Hepatocyte (in vitro differentiated cells): ENCODE results near the gene KIRREL3. TPM values are rescaled to one million over a fixed set of nuclear protein-coding genes. Genes with fewer than 3 reads are reported as not detected.

Experiments
- DNase-seq: peaks from one replicate; pipeline ENCODE4 v3.0.0-alpha.2; 2016; ENCODE audit warnings: low spot score
- H2AFZ ChIP-seq: fragments of 200-600 bp; sonication (generic); 2 replicates; pipeline ENCODE4 v1.6.0; 2016; ENCODE audit warnings: antibody characterized with exemption, mild to moderate bottlenecking
- H3K27ac ChIP-seq: fragments of 200-600 bp; sonication (generic); 2 replicates; pipeline ENCODE4 v1.5.1; 2016; ENCODE audit warnings: mild to moderate bottlenecking
- H3K27me3 ChIP-seq: fragments of 200-600 bp; sonication (generic); 2 replicates; pipeline ENCODE4 v1.6.1; 2016
- H3K36me3 ChIP-seq: fragments of 200-600 bp; sonication (generic); replicated peaks from 2 replicates; pipeline ENCODE4 v1.5.1; 2016; ENCODE audit warnings: low read depth; ENCODE audit not compliant: insufficient read depth
- H3K4me1 ChIP-seq: fragments of 200-600 bp; sonication (generic); 2 replicates; pipeline ENCODE4 v1.5.1; 2016; ENCODE audit warnings: mild to moderate bottlenecking, moderate library complexity; ENCODE audit not compliant: insufficient read depth
- H3K4me2 ChIP-seq: fragments of 200-600 bp; sonication (generic); 2 replicates; pipeline ENCODE4 v1.6.0; 2016
- H3K4me3 ChIP-seq: fragments of 200-600 bp; sonication (generic); 2 replicates; pipeline ENCODE4 v1.5.1; 2016; ENCODE audit warnings: mild to moderate bottlenecking
- H3K79me2 ChIP-seq: fragments of 200-600 bp; sonication (generic); 2 replicates; pipeline ENCODE4 v1.6.0; 2017; ENCODE audit warnings: mild to moderate bottlenecking
- H3K9me2 ChIP-seq: fragments of 200-600 bp; sonication (generic); replicated peaks from 2 replicates; pipeline ENCODE4 v1.6.0; 2017; ENCODE audit warnings: mild to moderate bottlenecking; ENCODE audit not compliant: insufficient read depth
- H3K9me3 ChIP-seq: fragments of 200-600 bp; sonication (generic); 2 replicates; pipeline ENCODE4 v1.5.1; 2016; ENCODE audit warnings: low read depth, mild to moderate bottlenecking
- H4K20me1 ChIP-seq: fragments of 200-600 bp; sonication (generic); 2 replicates; pipeline ENCODE4 v1.6.0; 2016; ENCODE audit warnings: mild to moderate bottlenecking; ENCODE audit not compliant: insufficient read depth, poor library complexity, severe bottlenecking
- EZH2 ChIP-seq: fragments of 200-600 bp; sonication (generic); IDR thresholded peaks from 2 replicates; pipeline ENCODE4 v1.6.1; 2016; ENCODE audit warnings: antibody characterized with exemption, mild to moderate bottlenecking, borderline replicate concordance
- EZH2phosphoT487 ChIP-seq: fragments of 200-600 bp; sonication (generic); IDR thresholded peaks from one replicate; pipeline ENCODE4 v1.6.1; 2018; ENCODE audit warnings: antibody characterized with exemption, mild to moderate bottlenecking, low read depth, moderate library complexity; ENCODE audit not compliant: unreplicated experiment, severe bottlenecking
- WGBS: methylation state at CpG from one replicate; pipeline ENCODE4 v1.1.6; 2016; ENCODE audit warnings: low lambda C conversion rate; ENCODE audit errors: missing lambda C conversion rate; 5-methylcytosine and 5-hydroxymethylcytosine counted together
- polyA plus RNA-seq: library from polyadenylated mRNA; unstranded; fragments of >200 nt; fragmentation: Nextera tagmentation; extraction: Ambion mirVana; gene quantifications from 2 replicates; pipeline ENCODE4 v1.2.1, GENCODE V29; 2016
- total RNA-seq: library from RNA; depleted of rRNA; stranded (reverse); fragments of >200 nt; gene quantifications from 2 replicates; pipeline ENCODE4 v1.2.3, GENCODE V29; 2014
- TF ChIP-seq, protein P1 (sequence below): fragments of 200-600 bp; sonication (generic); IDR thresholded peaks from 2 replicates; pipeline ENCODE4 v1.5.1; 2016; ENCODE audit warnings: antibody characterized with exemption, mild to moderate bottlenecking; ENCODE audit not compliant: poor library complexity

Gene KIRREL3
- total and polyA plus RNA-seq, 2 experiments from 2014 or later, result 0.33 to 0.86 TPM

DNA sequence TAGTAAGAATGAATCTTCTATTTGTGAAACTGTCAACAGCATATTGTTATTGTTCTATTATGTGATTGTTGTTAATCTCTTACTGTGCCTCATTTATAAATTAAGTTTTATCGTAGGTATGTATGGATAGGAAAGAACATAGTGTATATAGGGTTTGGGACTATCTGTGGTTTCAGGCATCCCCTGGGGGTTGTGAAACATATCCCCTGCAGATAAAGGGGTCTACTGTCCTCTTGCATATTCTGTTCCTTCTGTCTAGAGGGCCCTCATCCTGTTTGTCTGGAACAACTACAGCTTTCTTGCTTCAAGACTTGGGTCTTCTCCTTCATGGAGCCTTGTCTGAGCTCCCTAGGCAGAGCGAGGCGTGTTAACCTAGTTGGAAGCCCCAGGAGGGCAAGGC, 159.6 kb downstream of the KIRREL3 start:
- Histone ChIP-seq H3K36me3 (no peaks in the 10 kb centered on the region), H3K27ac (no peak overlapping the region), H4K20me1 (no peaks in the 10 kb centered on the region), H3K9me3 (no peaks in the 10 kb centered on the region), H3K79me2 (no peaks in the 10 kb centered on the region), H3K4me1 (no peaks in the 10 kb centered on the region), H3K4me3 (no peak overlapping the region), H3K4me2 (no peak overlapping the region), H3K9me2 (no peaks in the 10 kb centered on the region), H2AFZ (no peak overlapping the region), H3K27me3 (no peaks in the 10 kb centered on the region)
- over 99% methylated on average over 3 of the region's 3 CpGs for WGBS
- TF ChIP-seq EZH2phosphoT487, result no peak
- TF ChIP-seq, protein P1, sequence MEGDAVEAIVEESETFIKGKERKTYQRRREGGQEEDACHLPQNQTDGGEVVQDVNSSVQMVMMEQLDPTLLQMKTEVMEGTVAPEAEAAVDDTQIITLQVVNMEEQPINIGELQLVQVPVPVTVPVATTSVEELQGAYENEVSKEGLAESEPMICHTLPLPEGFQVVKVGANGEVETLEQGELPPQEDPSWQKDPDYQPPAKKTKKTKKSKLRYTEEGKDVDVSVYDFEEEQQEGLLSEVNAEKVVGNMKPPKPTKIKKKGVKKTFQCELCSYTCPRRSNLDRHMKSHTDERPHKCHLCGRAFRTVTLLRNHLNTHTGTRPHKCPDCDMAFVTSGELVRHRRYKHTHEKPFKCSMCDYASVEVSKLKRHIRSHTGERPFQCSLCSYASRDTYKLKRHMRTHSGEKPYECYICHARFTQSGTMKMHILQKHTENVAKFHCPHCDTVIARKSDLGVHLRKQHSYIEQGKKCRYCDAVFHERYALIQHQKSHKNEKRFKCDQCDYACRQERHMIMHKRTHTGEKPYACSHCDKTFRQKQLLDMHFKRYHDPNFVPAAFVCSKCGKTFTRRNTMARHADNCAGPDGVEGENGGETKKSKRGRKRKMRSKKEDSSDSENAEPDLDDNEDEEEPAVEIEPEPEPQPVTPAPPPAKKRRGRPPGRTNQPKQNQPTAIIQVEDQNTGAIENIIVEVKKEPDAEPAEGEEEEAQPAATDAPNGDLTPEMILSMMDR, result no peak
- TF ChIP-seq EZH2, result no peak
- no peak for DNase-seq

DNA sequence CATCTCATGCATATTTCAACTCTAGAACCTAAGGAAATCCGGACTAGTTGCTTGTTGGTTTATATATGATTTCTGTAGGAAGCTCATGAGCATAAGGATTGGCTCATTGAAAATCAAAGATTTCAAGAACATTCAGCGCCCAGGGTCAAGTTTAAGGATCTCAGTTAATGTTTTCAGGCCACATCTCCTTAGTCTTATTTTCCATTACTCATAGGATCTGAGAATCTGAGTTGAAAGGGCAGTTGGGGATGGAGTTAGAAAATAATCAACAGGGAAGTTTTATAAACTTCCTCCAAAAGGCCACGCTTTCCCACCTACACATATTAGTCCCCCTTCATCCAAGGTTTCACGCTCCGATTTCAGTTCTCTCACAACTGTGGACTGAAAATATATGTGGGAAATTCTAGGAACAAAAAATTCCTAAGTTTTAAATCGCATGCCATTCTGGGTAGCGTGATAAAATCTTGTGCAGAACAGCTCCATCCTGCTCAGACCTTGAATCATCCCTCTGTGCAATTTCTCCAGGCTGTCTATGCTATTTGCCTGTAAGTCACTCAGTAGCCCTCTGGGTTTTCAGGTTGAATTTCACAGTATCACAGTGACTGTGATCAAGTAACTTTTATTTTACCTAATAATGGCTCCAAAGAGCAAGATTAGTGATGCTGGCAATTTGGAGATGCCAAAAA, 160.2 kb downstream of the KIRREL3 start:
- no peaks in the 10 kb centered on the region for H3K9me3 ChIP-seq
- TF ChIP-seq EZH2, result no peak
- TF ChIP-seq, protein P1, result no peak
- TF ChIP-seq EZH2phosphoT487, result no peak
- no peak for DNase-seq
- H2AFZ ChIP-seq, result no peak overlapping the region
- no peak overlapping the region for H3K4me2 ChIP-seq
- 79% methylated on average over 7 of the region's 7 CpGs for WGBS
- no peaks in the 10 kb centered on the region for H3K27me3 ChIP-seq
- no peaks in the 10 kb centered on the region for H3K36me3 ChIP-seq
- H4K20me1 ChIP-seq, result no peaks in the 10 kb centered on the region
- H3K9me2 ChIP-seq, result no peaks in the 10 kb centered on the region
- no peaks in the 10 kb centered on the region for H3K79me2 ChIP-seq
- no peaks in the 10 kb centered on the region for H3K4me1 ChIP-seq
- H3K27ac ChIP-seq, result no peak overlapping the region
- no peak overlapping the region for H3K4me3 ChIP-seq

DNA sequence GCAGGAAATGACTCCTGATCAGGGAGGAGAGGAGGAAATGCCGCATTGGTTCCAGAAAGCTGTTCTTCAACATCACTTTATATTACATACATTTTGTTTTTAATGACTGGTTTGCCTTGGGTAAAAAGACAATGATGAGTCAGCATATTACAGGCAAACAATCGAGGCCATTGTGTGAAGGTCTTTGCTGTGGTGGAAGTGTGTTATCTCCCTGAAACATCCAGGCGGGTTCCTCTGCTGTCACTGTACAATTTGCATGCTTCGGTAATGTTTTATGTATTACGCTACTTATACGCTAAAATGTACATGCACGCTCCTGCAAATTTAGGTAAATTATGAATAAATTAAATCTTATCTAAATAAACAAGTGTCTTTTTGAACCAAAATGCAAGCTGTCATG, 161.1 kb downstream of the KIRREL3 start:
- H3K9me2 ChIP-seq, result no peaks in the 10 kb centered on the region
- no peaks in the 10 kb centered on the region for H3K36me3 ChIP-seq
- H3K79me2 ChIP-seq, result no peaks in the 10 kb centered on the region
- no peak overlapping the region for H2AFZ ChIP-seq
- H3K9me3 ChIP-seq, result no peaks in the 10 kb centered on the region
- no peak overlapping the region for H3K27ac ChIP-seq
- H3K4me3 ChIP-seq, result no peak overlapping the region
- TF ChIP-seq EZH2phosphoT487 (no peak), EZH2 (no peak)
- TF ChIP-seq, protein P1, result no peak
- H3K4me1 ChIP-seq, result no peaks in the 10 kb centered on the region
- no peak for DNase-seq
- WGBS, result 81% methylated on average over 7 of the region's 7 CpGs
- no peaks in the 10 kb centered on the region for H4K20me1 ChIP-seq
- no peaks in the 10 kb centered on the region for H3K27me3 ChIP-seq
- no peak overlapping the region for H3K4me2 ChIP-seq
